H9 (cell line): Measurements from ENCODE around the gene CD300LG. TPM values are rescaled to one million over a fixed set of nuclear protein-coding genes. Genes with fewer than 3 reads are reported as not detected.

Experiments
- DNase-seq: peaks from one replicate; pipeline ENCODE4 v3.0.0-alpha.2; 2017
- H2AFZ ChIP-seq: one replicate; pipeline ENCODE4 v1.6.1; 2013; ENCODE audit warnings: mild to moderate bottlenecking, low read length, control low read depth, moderate library complexity
- H2AK5ac ChIP-seq: 2 replicates; pipeline ENCODE4 v1.6.1; 2013; ENCODE audit warnings: low read length, control low read depth, mixed read lengths; ENCODE audit not compliant: insufficient read length
- H2BK120ac ChIP-seq: one replicate; pipeline ENCODE4 v1.6.1; 2013; ENCODE audit warnings: low read depth, mild to moderate bottlenecking, low read length, control low read depth, inconsistent platforms; ENCODE audit not compliant: poor library complexity, severe bottlenecking
- H2BK12ac ChIP-seq: 2 replicates; pipeline ENCODE4 v1.6.1; 2013; ENCODE audit warnings: low read length, control low read depth, mixed read lengths, low read depth; ENCODE audit not compliant: insufficient read length
- H2BK15ac ChIP-seq: 2 replicates; pipeline ENCODE4 v1.6.1; 2013; ENCODE audit warnings: low read depth, low read length, control low read depth
- H2BK20ac ChIP-seq: one replicate; pipeline ENCODE4 v1.6.1; 2013; ENCODE audit warnings: low read depth, mild to moderate bottlenecking, low read length, control low read depth, inconsistent platforms; ENCODE audit not compliant: poor library complexity, severe bottlenecking
- H2BK5ac ChIP-seq: 2 replicates; pipeline ENCODE4 v1.6.1; 2013; ENCODE audit warnings: low read length, control low read depth, mixed read lengths; ENCODE audit not compliant: insufficient read length
- H3K14ac ChIP-seq: 2 replicates; pipeline ENCODE4 v1.6.1; 2013; ENCODE audit warnings: low read length, control low read depth; ENCODE audit not compliant: insufficient read depth
- H3K18ac ChIP-seq: 2 replicates; pipeline ENCODE4 v1.6.1; 2013; ENCODE audit warnings: low read depth, mild to moderate bottlenecking, mixed read lengths, low read length, control low read depth; ENCODE audit not compliant: insufficient read length
- H3K23ac ChIP-seq: 2 replicates; pipeline ENCODE4 v1.6.1; 2013; ENCODE audit warnings: low read length, control low read depth, mixed read lengths, low read depth; ENCODE audit not compliant: insufficient read length
- H3K23me2 ChIP-seq: 2 replicates; pipeline ENCODE4 v1.6.1; 2013; ENCODE audit warnings: low read depth, mild to moderate bottlenecking, mixed read lengths, low read length, control low read depth; ENCODE audit not compliant: insufficient read length, poor library complexity, severe bottlenecking
- H3K27ac ChIP-seq: 2 replicates; pipeline ENCODE4 v1.5.1; 2013; ENCODE audit warnings: low read length, control low read depth, mixed read lengths, low read depth; ENCODE audit not compliant: insufficient read length
- H3K27me3 ChIP-seq: 2 replicates; pipeline ENCODE4 v1.6.1; 2013; ENCODE audit warnings: low read length, control low read depth, inconsistent platforms; ENCODE audit not compliant: insufficient read depth
- H3K4ac ChIP-seq: 2 replicates; pipeline ENCODE4 v1.6.1; 2013; ENCODE audit warnings: low read depth, mild to moderate bottlenecking, control low read depth, inconsistent platforms, low read length, moderate library complexity
- H3K4me1 ChIP-seq: 2 replicates; pipeline ENCODE4 v1.6.1; 2013; ENCODE audit warnings: low read length, control low read depth, inconsistent platforms; ENCODE audit not compliant: insufficient read depth
- H3K4me2 ChIP-seq: 2 replicates; pipeline ENCODE4 v1.6.1; 2013; ENCODE audit warnings: low read length, control low read depth, mixed read lengths; ENCODE audit not compliant: insufficient read length, insufficient read depth
- H3K56ac ChIP-seq: 2 replicates; pipeline ENCODE4 v1.6.1; 2013; ENCODE audit warnings: low read depth, mild to moderate bottlenecking, mixed read lengths, low read length, control low read depth; ENCODE audit not compliant: insufficient read length
- H3K79me1 ChIP-seq: 2 replicates; pipeline ENCODE4 v1.6.1; 2013; ENCODE audit warnings: low read depth, mild to moderate bottlenecking, moderate library complexity, low read length, control low read depth, inconsistent platforms; ENCODE audit not compliant: insufficient read depth, poor library complexity, severe bottlenecking
- H3K79me2 ChIP-seq: 2 replicates; pipeline ENCODE4 v1.6.1; 2013; ENCODE audit warnings: low read length, control low read depth, inconsistent platforms; ENCODE audit not compliant: insufficient read depth
- H3K9ac ChIP-seq: 2 replicates; pipeline ENCODE4 v1.6.1; 2013; ENCODE audit warnings: low read length, control low read depth, mixed read lengths; ENCODE audit not compliant: insufficient read length; ENCODE audit errors: extremely low read depth
- H3K9me3 ChIP-seq: one replicate; pipeline ENCODE4 v1.6.1; 2013; ENCODE audit warnings: low read depth, low read length, inconsistent platforms; ENCODE audit not compliant: control insufficient read depth
- H3T11ph ChIP-seq: one replicate; pipeline ENCODE4 v1.6.1; 2013; ENCODE audit warnings: mild to moderate bottlenecking, low read length, control low read depth, inconsistent platforms
- H4K20me1 ChIP-seq: one replicate; pipeline ENCODE4 v1.6.1; 2013; ENCODE audit not compliant: control insufficient read depth, insufficient read length, insufficient read depth
- H4K5ac ChIP-seq: 2 replicates; pipeline ENCODE4 v1.6.1; 2013; ENCODE audit warnings: low read depth, mild to moderate bottlenecking, mixed read lengths, low read length, control low read depth; ENCODE audit not compliant: insufficient read length
- H4K8ac ChIP-seq: replicated peaks from 2 replicates; pipeline ENCODE4 v1.6.1; 2013; ENCODE audit warnings: low read length, control low read depth, mixed read lengths, low read depth; ENCODE audit not compliant: insufficient read length
- H4K91ac ChIP-seq: 2 replicates; pipeline ENCODE4 v1.6.1; 2013; ENCODE audit warnings: low read depth, mild to moderate bottlenecking, moderate library complexity, mixed read lengths, low read length, control low read depth; ENCODE audit not compliant: insufficient read length
- H3K27ac Mint-ChIP-seq, 3 experiments: 2 replicates in 2 of 3; 3 replicates in 1 of 3; pipeline ENCODE4 v1.8.0; 2020 to 2021; ENCODE audit warnings: mixed read lengths in 3 of 3, mild to moderate bottlenecking in 1 of 3, moderate library complexity in 1 of 3
- H3K27me3 Mint-ChIP-seq: 2 replicates; pipeline ENCODE4 v1.8.0; 2021; ENCODE audit warnings: low read depth, mild to moderate bottlenecking, moderate library complexity, mixed read lengths
- H3K36me3 Mint-ChIP-seq, 3 experiments: 2 replicates in 2 of 3; 3 replicates in 1 of 3; pipeline ENCODE4 v1.8.0; 2020 to 2021; ENCODE audit warnings: low read depth in 3 of 3, mixed read lengths in 3 of 3; ENCODE audit not compliant: insufficient read depth in 1 of 3
- H3K4me1 Mint-ChIP-seq, 2 experiments: 2 replicates each; pipeline ENCODE4 v1.8.0; 2020; ENCODE audit warnings: mixed read lengths in 2 of 2
- H3K4me3 Mint-ChIP-seq, 2 experiments: 2 replicates in 1 of 2; 3 replicates in 1 of 2; pipeline ENCODE4 v1.8.0; 2020 to 2021; ENCODE audit warnings: mild to moderate bottlenecking in 2 of 2, mixed read lengths in 2 of 2, moderate library complexity in 1 of 2
- H3K9me3 Mint-ChIP-seq, 2 experiments: 2 replicates in 1 of 2; 3 replicates in 1 of 2; pipeline ENCODE4 v1.8.0; 2020; ENCODE audit warnings: mild to moderate bottlenecking in 2 of 2, mixed read lengths in 2 of 2, moderate library complexity in 1 of 2
- CTCF ChIP-seq: fragments of 200-600 bp; sonication (generic); conservative IDR thresholded peaks from 3 replicates; pipeline ENCODE4 v1.8.0; 2021; ENCODE audit warnings: antibody characterized with exemption, mild to moderate bottlenecking
- WGBS: extraction: QIAGEN DNeasy Blood & Tissue Kit; methylation state at CpG from one replicate; pipeline ENCODE4 v1.1.7; 2013; ENCODE audit warnings: missing lambda C conversion rate, low lambda C conversion rate, mixed read lengths; ENCODE audit not compliant: insufficient read length; ENCODE audit errors: extremely low coverage; 5-methylcytosine and 5-hydroxymethylcytosine counted together
- total RNA-seq: library from RNA; stranded (reverse); gene quantifications from 2 replicates; pipeline ENCODE4 v1.2.1, GENCODE V29; 2021

The CD300LG gene
- total RNA-seq, 1 experiment from 2014 or later, result not detected

- no peak for DNase-seq
- no peak overlapping the region for H3T11ph ChIP-seq
- no peak overlapping the region for H3K56ac ChIP-seq
- no peaks in the 10 kb centered on the region for H3K79me1 ChIP-seq
- Mint-ChIP-seq H3K4me1 (peaks cover 25% of the 10 kb centered on the region in 2 experiments), H3K27ac (no peak overlapping the region), H3K27me3 (no peaks in the 10 kb centered on the region), H3K4me3 (no peak overlapping the region), H3K36me3 (peaks cover 0 to 5% (median 2%) of the 10 kb centered on the region in 3 experiments; a peak in 6 of 7 replicates), H3K9me3 (peaks cover 0 to 2% of the 10 kb centered on the region in 2 experiments; a peak in 1 of 5 replicates)
- no peak overlapping the region for H3K18ac ChIP-seq
- H3K27ac ChIP-seq, result no peak overlapping the region
- H3K14ac ChIP-seq, result no peak overlapping the region
- H3K4me1 ChIP-seq, result no peaks in the 10 kb centered on the region
- H2AK5ac ChIP-seq, result no peak overlapping the region
- H3K4me2 ChIP-seq, result no peak overlapping the region
- H4K8ac ChIP-seq, result no peak overlapping the region
- WGBS, result no CpG with 5 or more reads among the region's 5 CpGs
- no peak overlapping the region for H4K91ac ChIP-seq
- H3K23me2 ChIP-seq, result no peaks in the 10 kb centered on the region
- H2BK120ac ChIP-seq, result no peak overlapping the region
- H4K5ac ChIP-seq, result no peak overlapping the region
- H3K27me3 ChIP-seq, result no peaks in the 10 kb centered on the region
- H3K23ac ChIP-seq, result no peak overlapping the region
- H3K9ac ChIP-seq, result no peak overlapping the region
- H4K20me1 ChIP-seq, result no peaks in the 10 kb centered on the region
- no peak overlapping the region for H2BK20ac ChIP-seq
- no peak overlapping the region for H2BK12ac ChIP-seq
- H3K9me3 ChIP-seq, result no peaks in the 10 kb centered on the region
- no peaks in the 10 kb centered on the region for H3K79me2 ChIP-seq
- no peak for TF ChIP-seq CTCF
- H2AFZ ChIP-seq, result no peak overlapping the region
- no peak overlapping the region for H3K4ac ChIP-seq
- H2BK5ac ChIP-seq, result no peak overlapping the region
- no peak overlapping the region for H2BK15ac ChIP-seq
Observed at GRCh38 chr17:43809121-43809520, 37.9 kb upstream of the CD300LG start.
